H1 (cell line): ENCODE data around the gene FIZ1. TPM values are rescaled to one million over a fixed set of nuclear protein-coding genes. Genes with fewer than 3 reads are reported as not detected.

Experiments
- CTCF ChIA-PET: fragments of 300-600 bp; sonication (Branson Sonifier 250); formaldehyde crosslinking; loops from one replicate; lab custom pipeline; 2021; ENCODE audit not compliant: partially characterized antibody; lab: Charles Lee
- POLR2A ChIA-PET: fragments of 300-600 bp; sonication (Branson Sonifier 250); formaldehyde crosslinking; loops from one replicate; lab custom pipeline; 2021; ENCODE audit warnings: inconsistent platforms; ENCODE audit not compliant: partially characterized antibody; lab: Charles Lee
- DNase-seq, 2 experiments: peaks; one replicate each; pipeline versions ENCODE4 v3.0.0 to v3.0.0-alpha.2; 2010 to 2022; ENCODE audit warnings: low spot score in 2 of 2, low read depth in 1 of 2, mixed read lengths in 1 of 2
- FAIRE-seq: peaks from 2 replicates; lab custom pipeline; 2011; peaks lifted over from hg19 to GRCh38; lab: Jason Lieb, UNC
- H2AFZ ChIP-seq: 2 replicates; pipeline ENCODE4 v1.8.1; 2012; ENCODE audit warnings: low read length, inconsistent platforms
- H2AK5ac ChIP-seq: 2 replicates; pipeline ENCODE4 v1.6.1; 2013; ENCODE audit warnings: low read depth, low read length
- H2BK120ac ChIP-seq: replicated peaks from 2 replicates; pipeline ENCODE3; 2013; ENCODE audit warnings: low read depth, low read length, inconsistent platforms
- H2BK12ac ChIP-seq: 2 replicates; pipeline ENCODE4 v1.6.1; 2013; ENCODE audit warnings: low read depth, low read length
- H2BK15ac ChIP-seq: 2 replicates; pipeline ENCODE4 v1.6.1; 2013; ENCODE audit warnings: low read length
- H2BK20ac ChIP-seq: 2 replicates; pipeline ENCODE4 v1.6.1; 2013; ENCODE audit warnings: low read length
- H2BK5ac ChIP-seq: 2 replicates; pipeline ENCODE4 v1.6.1; 2013; ENCODE audit warnings: low read depth, low read length
- H3K14ac ChIP-seq: 2 replicates; pipeline ENCODE4 v1.6.1; 2013; ENCODE audit warnings: inconsistent platforms; ENCODE audit not compliant: insufficient read length
- H3K18ac ChIP-seq: 2 replicates; pipeline ENCODE4 v1.6.1; 2013; ENCODE audit warnings: low read length; ENCODE audit errors: extremely low read depth
- H3K23ac ChIP-seq: 2 replicates; pipeline ENCODE4 v1.6.1; 2013; ENCODE audit warnings: inconsistent platforms; ENCODE audit not compliant: insufficient read length
- H3K23me2 ChIP-seq: 2 replicates; pipeline ENCODE4 v1.6.1; 2013; ENCODE audit warnings: low read depth, low read length
- H3K27ac ChIP-seq: 2 replicates; pipeline ENCODE4 v1.6.1; 2011; ENCODE audit warnings: low read depth, low read length, inconsistent platforms
- H3K27me3 ChIP-seq, 4 experiments: replicated peaks in 1 of 4; 1 replicate in 1 of 4; 2 replicates in 3 of 4; pipeline versions ENCODE4 v1.6.1 to v1.8.1; 2011 to 2013; ENCODE audit warnings: low read length in 3 of 4, mild to moderate bottlenecking in 3 of 4, inconsistent platforms in 2 of 4, mixed read lengths in 2 of 4, moderate library complexity in 1 of 4; ENCODE audit not compliant: control insufficient read depth in 3 of 4, insufficient read depth in 3 of 4; ENCODE audit errors: extremely low read depth in 1 of 4
- H3K36me3 ChIP-seq, 4 experiments: 2 replicates each; pipeline versions ENCODE4 v1.6.1 to v1.8.1; 2011 to 2013; ENCODE audit warnings: mild to moderate bottlenecking in 4 of 4, low read length in 3 of 4, moderate library complexity in 2 of 4, control low read depth in 1 of 4, inconsistent platforms in 1 of 4; ENCODE audit not compliant: insufficient read depth in 4 of 4, control insufficient read depth in 2 of 4
- H3K4ac ChIP-seq: replicated peaks from 2 replicates; pipeline ENCODE3; 2013; ENCODE audit warnings: low read length, low read depth, mixed read lengths, inconsistent platforms; ENCODE audit not compliant: insufficient read length
- H3K4me1 ChIP-seq, 4 experiments: replicated peaks in 1 of 4; 1 replicate in 1 of 4; 2 replicates in 3 of 4; pipeline versions ENCODE4 v1.6.1 to v1.8.1; 2011 to 2013; ENCODE audit warnings: low read length in 3 of 4, inconsistent platforms in 2 of 4, mixed read lengths in 1 of 4; ENCODE audit not compliant: insufficient read depth in 4 of 4, control insufficient read depth in 3 of 4
- H3K4me2 ChIP-seq, 2 experiments: 2 replicates each; pipeline versions ENCODE4 v1.6.1 to v1.8.1; 2011 to 2013; ENCODE audit warnings: low read depth in 2 of 2, low read length in 2 of 2, control low read depth in 1 of 2, inconsistent platforms in 1 of 2, mild to moderate bottlenecking in 1 of 2; ENCODE audit not compliant: insufficient read depth in 1 of 2
- H3K4me3 ChIP-seq, 4 experiments: fragments of 200-600, 300-600 bp in 1 of 4; sonication (generic), shearing (Covaris generic), sonication (Bioruptor Twin) in 1 of 4; 2 replicates each; pipeline versions ENCODE4 v1.5.1 to v1.8.1; 2011 to 2016; ENCODE audit warnings: low read length in 4 of 4, low read depth in 3 of 4, control low read depth in 2 of 4, inconsistent platforms in 2 of 4, mild to moderate bottlenecking in 2 of 4, mixed read lengths in 1 of 4, moderate library complexity in 1 of 4; ENCODE audit not compliant: insufficient read depth in 2 of 4; ENCODE audit errors: extremely low read depth in 1 of 4
- H3K56ac ChIP-seq: replicated peaks from 2 replicates; pipeline ENCODE3; 2013; ENCODE audit warnings: low read depth, mild to moderate bottlenecking, mixed read lengths, low read length, inconsistent platforms; ENCODE audit not compliant: insufficient read length
- H3K79me1 ChIP-seq: 2 replicates; pipeline ENCODE4 v1.6.1; 2013; ENCODE audit warnings: low read depth, low read length, control low read depth
- H3K79me2 ChIP-seq, 2 experiments: 2 replicates each; pipeline versions ENCODE4 v1.6.1 to v1.8.1; 2012 to 2013; ENCODE audit warnings: low read length in 2 of 2, mild to moderate bottlenecking in 2 of 2, inconsistent platforms in 1 of 2; ENCODE audit not compliant: insufficient read depth in 2 of 2, control insufficient read depth in 1 of 2
- H3K9ac ChIP-seq, 4 experiments: replicated peaks in 1 of 4; 1 replicate in 1 of 4; 2 replicates in 3 of 4; pipeline versions ENCODE4 v1.6.1 to v1.8.1; 2011 to 2013; ENCODE audit warnings: low read depth in 3 of 4, low read length in 3 of 4, control low read depth in 2 of 4, mild to moderate bottlenecking in 2 of 4, moderate library complexity in 2 of 4, inconsistent platforms in 1 of 4; ENCODE audit errors: extremely low read depth in 1 of 4
- H3K9me3 ChIP-seq, 2 experiments: 2 replicates each; pipeline versions ENCODE4 v1.6.1 to v1.8.1; 2012 to 2013; ENCODE audit warnings: mild to moderate bottlenecking in 2 of 2, moderate library complexity in 2 of 2, control low read depth in 1 of 2, inconsistent platforms in 1 of 2, low read depth in 1 of 2, low read length in 1 of 2, mixed read lengths in 1 of 2; ENCODE audit not compliant: insufficient read depth in 2 of 2
- H4K20me1 ChIP-seq, 2 experiments: replicated peaks in 1 of 2; 2 replicates each; pipeline versions ENCODE3 to v1.8.1; 2011 to 2013; ENCODE audit warnings: inconsistent platforms in 2 of 2, low read length in 2 of 2, mild to moderate bottlenecking in 1 of 2; ENCODE audit not compliant: insufficient read depth in 2 of 2, control insufficient read depth in 1 of 2
- H4K5ac ChIP-seq: 2 replicates; pipeline ENCODE4 v1.6.1; 2013; ENCODE audit warnings: low read length, low read depth, mixed read lengths, inconsistent platforms; ENCODE audit not compliant: insufficient read length
- H4K8ac ChIP-seq: 2 replicates; pipeline ENCODE4 v1.8.0; 2013; ENCODE audit warnings: mild to moderate bottlenecking, moderate library complexity, low read length, inconsistent platforms; ENCODE audit not compliant: insufficient read depth; ENCODE audit errors: extremely low read depth
- H4K91ac ChIP-seq: replicated peaks from 2 replicates; pipeline ENCODE3; 2013; ENCODE audit warnings: low read length, mixed read lengths, inconsistent platforms; ENCODE audit not compliant: insufficient read length
- BCL11A ChIP-seq, 2 experiments: IDR thresholded peaks; one replicate each; pipeline ENCODE4 v1.6.1; 2011; ENCODE audit warnings: low read depth in 2 of 2, low read length in 2 of 2, mild to moderate bottlenecking in 2 of 2
- FOSL1 ChIP-seq: IDR thresholded peaks from 2 replicates; pipeline ENCODE4 v1.6.1; 2011; ENCODE audit warnings: mild to moderate bottlenecking, low read depth, low read length, moderate library complexity; ENCODE audit not compliant: insufficient read depth
- KDM5A ChIP-seq: fragments of 200-600 bp; IDR thresholded peaks from 2 replicates; pipeline ENCODE4 v1.7.1; 2012; ENCODE audit warnings: mild to moderate bottlenecking, low read length, inconsistent platforms, mixed read lengths
- POLR2AphosphoS5 ChIP-seq: IDR thresholded peaks from 2 replicates; pipeline ENCODE4 v1.6.1; 2011; ENCODE audit warnings: low read depth, low read length
- POU5F1 ChIP-seq: IDR thresholded peaks from 2 replicates; pipeline ENCODE4 v1.6.1; 2011; ENCODE audit warnings: low read depth, mild to moderate bottlenecking, low read length, moderate library complexity
- RAD21 ChIP-seq, 2 experiments: IDR thresholded peaks in 1 of 2; conservative IDR thresholded peaks in 1 of 2; 2 replicates each; pipeline ENCODE4 v1.6.1; 2011; ENCODE audit warnings: low read depth in 2 of 2, low read length in 2 of 2, improper control_type of control experiment in 1 of 2, inconsistent platforms in 1 of 2, mild to moderate bottlenecking in 1 of 2, moderate library complexity in 1 of 2
- SAP30 ChIP-seq: fragments of 300-600 bp; sonication (generic); IDR thresholded peaks from 2 replicates; pipeline ENCODE4 v1.7.1; 2012; ENCODE audit warnings: low read length, moderate library complexity, mild to moderate bottlenecking, inconsistent platforms; ENCODE audit not compliant: insufficient read depth, insufficient replicate concordance
- TCF12 ChIP-seq: IDR thresholded peaks from 2 replicates; pipeline ENCODE4 v1.6.1; 2011; ENCODE audit warnings: low read depth, mild to moderate bottlenecking, low read length
- WGBS, 2 experiments: shearing (Covaris generic) in 1 of 2; methylation state at CpG; one replicate each; pipeline versions ENCODE4 v1.1.6 to v1.1.7; 2013 to 2015; ENCODE audit warnings: low lambda C conversion rate in 2 of 2, mixed read lengths in 2 of 2, inconsistent platforms in 1 of 2, low coverage in 1 of 2, missing lambda C conversion rate in 1 of 2; ENCODE audit not compliant: insufficient replicate concordance in 2 of 2, insufficient coverage in 1 of 2, insufficient read length in 1 of 2; ENCODE audit errors: extremely low coverage in 1 of 2, missing lambda C conversion rate in 1 of 2; 5-methylcytosine and 5-hydroxymethylcytosine counted together
- polyA plus RNA-seq, 7 experiments: library from polyadenylated mRNA; depleted of rRNA in 3 of 7; stranded (reverse) in 5 of 7; unstranded in 2 of 7; fragments of >200 nt in 5 of 7; fragments of 200-250 nt in 2 of 7; gene quantifications; 1 replicate in 5 of 7; 2 replicates in 1 of 7; 4 replicates in 1 of 7; pipeline versions ENCODE4 v1.2.1 to v1.2.3, GENCODE V29; 2011 to 2013; ENCODE audit warnings: missing spikeins in 2 of 7, mixed read lengths in 2 of 7
- total RNA-seq: library from RNA; stranded (reverse); fragmentation: NEBNext Ultra II Directional; extraction: Animal tissue kit (Norgen Biotek cat#: 25700); gene quantifications from 2 replicates; pipeline ENCODE4 v1.2.1, GENCODE V29; 2021
- TF ChIP-seq, protein P1 (sequence below): IDR thresholded peaks from 2 replicates; pipeline ENCODE4 v1.6.1; 2012; ENCODE audit warnings: inconsistent platforms

The FIZ1 gene
- total and polyA plus RNA-seq, 2 of the 8 experiments (the other 6 are each of a cell fraction or from before 2014, with no cell fraction given), result 9.1 to 18.5 TPM

DNA sequence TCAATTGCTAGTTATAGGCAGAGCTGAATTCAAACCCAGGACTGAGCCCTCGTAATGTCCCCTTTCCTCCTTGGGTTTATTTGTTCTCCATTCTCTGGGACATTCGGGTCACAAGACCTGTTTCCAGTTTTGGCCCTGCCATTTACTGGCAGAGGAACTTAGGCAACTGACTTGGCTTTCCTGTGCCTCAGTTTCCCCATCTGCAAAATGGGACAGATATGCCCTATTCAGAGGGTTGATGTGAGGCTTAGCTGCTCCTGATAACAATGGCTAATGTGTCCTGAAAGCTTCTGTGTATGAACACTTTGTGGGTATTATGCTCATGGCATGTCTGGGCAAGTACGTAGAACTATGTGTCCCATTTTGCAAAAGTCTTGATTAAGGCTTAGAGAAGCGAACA is 1.8 kb upstream of the FIZ1 start:
- Histone ChIP-seq H2AFZ (no peak overlapping the region), H3K4ac (no peak overlapping the region), H3K27me3 (no peaks in the 10 kb centered on the region), H2BK15ac (no peak overlapping the region; the same call in 1 of the 2 replicates), H3K4me1 (peaks cover 0 to 14% (median 8%) of the 10 kb centered on the region in 4 experiments; a peak in 6 of 7 replicates), H3K18ac (no peak overlapping the region), H4K20me1 (peaks cover 0 to 4% of the 10 kb centered on the region in 2 experiments), H3K27ac (no peak overlapping the region), H4K5ac (no peak overlapping the region), H3K36me3 (peaks cover 0 to 5% (median 2%) of the 10 kb centered on the region in 4 experiments; a peak in 3 of 8 replicates), H3K79me2 (peaks cover 0 to 3% of the 10 kb centered on the region in 2 experiments; a peak in 2 of 4 replicates), H4K8ac (no peak overlapping the region), H3K4me3 (peak overlapping the region; percentile 50 to 83 (median 68); a peak in 7 of 8 replicates), H3K23me2 (peaks cover 18% of the 10 kb centered on the region), H2BK5ac (peak overlapping the region; percentile 68; the same call in 1 of the 2 replicates), H2AK5ac (no peak overlapping the region; the same call in 1 of the 2 replicates), H3K56ac (no peak overlapping the region), H3K9ac (no peak overlapping the region), H3K9me3 (no peaks in the 10 kb centered on the region), H2BK120ac (no peak overlapping the region), H2BK20ac (no peak overlapping the region), H4K91ac (no peak overlapping the region), H3K79me1 (peaks cover 3% of the 10 kb centered on the region), H3K4me2 (peak overlapping the region; percentile 90 to 95), H3K14ac (no peak overlapping the region), H2BK12ac (peak overlapping the region; percentile 53; the same call in 1 of the 2 replicates), H3K23ac (no peak overlapping the region)
- no peak for TF ChIP-seq SAP30
- TF ChIP-seq, protein P1, sequence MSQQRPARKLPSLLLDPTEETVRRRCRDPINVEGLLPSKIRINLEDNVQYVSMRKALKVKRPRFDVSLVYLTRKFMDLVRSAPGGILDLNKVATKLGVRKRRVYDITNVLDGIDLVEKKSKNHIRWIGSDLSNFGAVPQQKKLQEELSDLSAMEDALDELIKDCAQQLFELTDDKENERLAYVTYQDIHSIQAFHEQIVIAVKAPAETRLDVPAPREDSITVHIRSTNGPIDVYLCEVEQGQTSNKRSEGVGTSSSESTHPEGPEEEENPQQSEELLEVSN, result no peak
- no peak for TF ChIP-seq TCF12
- no peak for TF ChIP-seq POU5F1
- no peak for TF ChIP-seq BCL11A (IDR thresholded peaks at IDR 0.05; ENCODE audit: low read depth in 2 of 2, low read length in 2 of 2)
- no peak for TF ChIP-seq KDM5A
- TF ChIP-seq RAD21 (IDR thresholded peaks at IDR 0.05 in 1 of 2, conservative IDR thresholded peaks at IDR 0.05 in 1 of 2; ENCODE audit: low read depth in 2 of 2, low read length in 2 of 2), result no peak
- no peak for TF ChIP-seq POLR2AphosphoS5
- TF ChIP-seq FOSL1, result no peak
- DNase-seq, result no peak
- no peak for FAIRE-seq
- WGBS, 2 experiments, result 90% methylated on average over 4 of the region's 4 CpGs; no CpG with 5 or more reads in 1 of the 2 experiments
- CTCF ChIA-PET, result interaction anchor here (0.7 to 1.1 kb wide), 2 partner anchors 52 to 55 kb away, joined by 3 read pairs; no protein-coding TSS in a partner anchor
- POLR2A ChIA-PET, result interaction anchor here (0.8 to 2.5 kb wide), 7 partner anchors 12 to 114 kb away, joined by 3 to 6 read pairs (median 4); no protein-coding TSS in a partner anchor
